KBM-7 (cell line): ENCODE data around the gene JMJD7.
A peak's percentile ranks its signal among the peaks of the same experiment; 100 is the strongest.

ENCODE experiments used
- DNase-seq: peaks from one replicate; pipeline ENCODE4 v3.0.0-alpha.2; 2015
- in situ Hi-C: fragments of 300-500 bp; cut with MboI; formaldehyde crosslinking; loops from 2 replicates; pipeline ENCODE4 v1.14.3; 2020; ENCODE audit warnings: low sequenced_read_pairs, low pct_unique_long_range_greater_than_20kb, mixed read lengths

JMJD7 gene

DNA sequence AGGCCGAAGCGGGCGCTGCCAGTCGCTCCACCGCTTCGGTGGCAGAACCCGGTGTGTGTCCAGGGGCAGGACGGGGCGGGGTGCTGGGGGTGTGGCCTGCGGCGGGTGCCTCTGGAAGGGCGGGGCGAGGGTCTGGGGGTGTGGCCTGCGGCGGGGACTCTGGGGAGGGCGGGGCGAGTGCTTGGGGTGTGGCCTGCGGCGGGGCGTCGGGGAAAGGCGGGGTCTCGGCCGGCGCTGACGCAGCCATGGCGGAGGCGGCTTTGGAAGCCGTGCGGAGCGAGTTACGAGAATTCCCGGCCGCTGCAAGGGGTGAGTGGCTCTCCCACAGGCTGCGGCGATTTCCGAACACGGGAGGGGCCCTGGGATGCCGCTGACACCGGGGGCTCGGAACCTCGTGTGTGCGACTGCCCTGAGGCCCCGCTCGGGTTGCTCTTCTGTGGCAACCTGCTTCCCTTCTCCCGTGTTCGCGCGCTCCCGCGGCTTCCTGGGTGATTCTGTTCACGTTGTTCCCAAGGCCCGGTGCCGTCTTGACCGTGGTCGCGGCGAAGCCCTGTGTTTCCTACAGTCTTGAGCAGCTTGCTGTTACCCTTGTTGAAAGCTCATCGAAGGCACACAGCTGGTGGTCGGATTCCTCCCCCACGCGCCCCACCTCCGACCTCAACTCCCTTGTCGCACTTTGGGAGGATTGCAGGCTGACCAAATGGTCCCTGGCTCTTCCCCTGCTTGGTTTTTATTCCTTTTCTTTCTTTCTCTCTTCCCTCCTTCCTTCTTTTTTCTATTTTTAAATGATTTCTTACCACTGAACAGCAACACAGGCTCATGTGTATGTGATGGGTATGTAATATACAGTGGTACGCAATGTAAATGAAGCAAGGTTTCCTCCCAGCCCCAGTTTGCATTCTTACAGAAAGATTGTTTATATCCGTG is at the start of gene JMJD7:
TSS of gene JMJD7 (plus strand) at position 213 of the 927 bp plus-strand sequence. CDS start at position 246, 33 bp downstream.
- in situ Hi-C loops = no loop called here
- peak; percentile 69 for DNase-seq

DNA sequence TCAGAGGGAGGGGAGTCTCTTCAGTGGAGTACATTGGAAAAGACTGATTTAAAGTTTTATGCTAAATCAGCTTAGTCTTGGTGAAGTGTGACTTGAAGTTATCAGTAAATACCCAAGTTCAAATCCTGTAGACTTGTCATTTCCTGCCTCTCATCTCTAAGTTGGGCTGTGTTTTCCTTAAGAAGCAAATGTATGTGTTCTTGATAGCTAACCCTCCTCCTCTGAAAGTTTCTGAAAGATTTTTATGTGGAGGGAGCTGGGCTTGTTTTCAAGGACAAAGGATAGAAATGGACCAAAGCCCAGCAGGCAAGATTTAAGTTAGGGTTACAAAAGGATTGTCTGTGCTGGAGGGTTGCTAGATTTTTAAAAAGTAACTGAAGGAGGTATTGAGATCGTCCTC is 49.4 kb upstream of the JMJD7 start:
- no peak for DNase-seq
- in situ Hi-C loops = no loop called here

DNA sequence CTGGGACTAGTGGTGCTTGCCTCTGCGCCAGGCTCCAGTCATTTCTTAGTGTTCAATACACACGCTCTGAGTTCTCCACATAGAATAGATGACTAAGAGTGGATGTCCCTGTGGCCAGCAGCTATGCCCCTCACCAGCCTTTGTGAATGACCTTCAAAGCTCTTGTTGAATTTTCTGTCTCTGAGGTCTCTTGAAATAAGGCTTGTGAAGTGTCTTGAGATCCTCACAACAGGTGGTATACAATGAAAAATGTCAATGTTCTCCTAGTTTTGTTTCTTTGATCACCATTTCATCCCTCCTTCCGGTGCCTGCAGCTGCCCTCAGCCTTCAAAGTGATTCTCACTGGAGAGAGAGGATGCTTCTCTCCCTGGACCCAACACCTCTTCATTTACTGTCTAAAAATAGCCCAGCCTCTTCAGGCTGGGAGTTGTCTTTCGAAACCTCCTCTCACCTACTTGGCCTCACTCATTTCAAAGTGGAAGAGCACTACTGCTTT is 48.2 kb upstream of the JMJD7 start:
- no peak for DNase-seq
- in situ Hi-C loops = no loop called here

DNA sequence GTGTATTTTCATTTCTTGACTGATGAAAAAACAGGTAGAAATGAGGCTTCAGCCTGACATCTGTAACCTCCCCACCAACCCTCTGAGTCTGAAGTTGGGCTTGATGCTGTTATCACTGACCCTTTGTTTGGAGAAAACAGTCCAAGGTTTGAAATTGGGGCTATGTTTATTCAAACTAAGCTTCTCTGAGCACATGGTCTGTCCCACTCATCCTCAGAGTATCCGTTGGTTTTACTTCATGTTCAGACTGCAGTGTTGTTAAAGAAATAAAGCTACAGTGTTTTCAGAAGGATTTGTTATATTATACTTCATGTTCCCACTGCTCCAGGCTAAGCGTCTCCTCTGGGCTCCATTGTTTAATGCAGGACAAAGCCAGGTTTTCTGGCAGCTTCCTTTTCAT is 47.6 kb upstream of the JMJD7 start:
- in situ Hi-C loops = no loop called here
- DNase-seq = no peak

DNA sequence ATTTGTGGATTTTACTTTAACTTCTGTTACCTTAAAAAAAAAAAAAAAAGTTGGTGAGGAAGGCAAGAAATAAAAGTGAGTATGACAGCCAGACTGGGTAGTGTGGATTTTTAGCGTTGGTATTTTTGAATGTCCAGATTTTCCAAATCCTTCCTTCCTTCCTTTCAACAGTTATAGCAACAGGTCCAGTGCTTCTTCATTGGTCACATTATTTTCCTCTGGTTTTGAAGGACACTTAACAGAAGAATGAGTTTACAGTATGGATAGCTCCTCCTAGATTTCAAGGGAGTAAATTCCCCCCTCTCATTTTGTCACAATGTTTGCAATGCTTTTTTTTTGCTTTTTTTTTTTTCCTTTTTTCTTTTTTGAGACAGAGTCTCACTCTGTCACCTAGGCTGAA is 47.2 kb upstream of the JMJD7 start:
- in situ Hi-C loops = no loop called here
- DNase-seq = no peak

DNA sequence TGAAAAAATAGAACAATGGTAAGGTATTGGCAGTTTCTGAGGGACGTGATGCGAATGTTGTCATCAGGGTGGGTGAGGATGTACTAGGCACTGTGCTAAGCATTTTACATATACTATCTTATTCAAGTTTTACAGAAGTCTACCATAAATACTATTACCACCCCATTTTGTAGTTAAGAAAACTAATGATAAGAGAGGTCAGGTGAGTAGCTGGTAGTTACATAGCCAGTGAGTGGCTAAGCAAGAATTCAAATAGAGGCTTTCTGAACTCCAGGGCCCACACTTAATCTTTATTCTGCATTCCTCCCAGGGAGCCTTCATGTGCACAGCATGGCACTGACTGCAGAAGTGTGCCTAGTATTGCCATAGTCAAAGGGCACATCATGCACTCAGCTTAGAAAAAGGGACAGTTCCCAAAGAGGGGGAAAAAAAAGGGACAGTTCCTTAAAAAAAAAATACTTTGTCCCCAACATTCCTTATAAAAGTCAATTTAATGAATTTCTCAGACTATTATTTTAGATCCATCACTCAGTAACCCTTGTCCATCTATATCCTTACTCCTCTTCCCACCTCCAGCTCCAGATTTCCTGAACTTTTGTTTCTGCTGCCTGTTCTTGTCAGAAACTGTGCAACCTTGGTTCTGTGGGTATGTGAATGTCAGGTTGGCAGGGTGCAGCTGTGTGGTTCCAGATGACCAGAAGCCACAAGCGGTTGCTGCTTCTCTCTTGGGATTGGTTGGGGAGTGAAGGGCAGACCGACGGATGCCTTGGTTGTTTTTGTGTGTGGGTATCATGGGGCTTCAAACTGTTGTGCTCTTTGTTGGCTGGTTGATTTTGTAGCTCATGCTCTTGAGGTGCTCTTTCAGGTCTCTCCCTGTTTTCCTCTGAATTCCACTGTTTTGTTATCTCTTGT is 45.3 kb upstream of the JMJD7 start:
- DNase-seq = no peak
- in situ Hi-C loops = no loop called here

DNA sequence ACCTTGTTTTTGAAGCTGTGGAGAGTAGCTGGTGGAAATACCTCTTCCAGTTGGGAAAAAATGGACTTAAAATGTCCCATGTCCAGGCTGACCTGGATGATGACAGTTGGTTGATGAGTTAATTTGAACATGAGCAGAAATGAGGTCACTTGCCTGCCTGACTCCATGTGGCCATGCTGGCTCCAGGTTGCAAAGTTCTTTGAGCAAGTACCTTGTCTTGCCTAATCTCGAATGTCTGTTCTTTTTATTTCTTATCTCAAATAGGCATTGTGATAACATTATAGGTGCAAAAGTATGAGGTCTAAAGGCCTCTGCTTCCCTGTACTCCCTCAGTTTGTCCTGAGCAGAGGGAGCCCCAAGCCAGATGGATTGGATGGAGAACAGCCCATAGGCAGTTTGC is 44.6 kb upstream of the JMJD7 start:
- DNase-seq = no peak
- in situ Hi-C loops = no loop called here

DNA sequence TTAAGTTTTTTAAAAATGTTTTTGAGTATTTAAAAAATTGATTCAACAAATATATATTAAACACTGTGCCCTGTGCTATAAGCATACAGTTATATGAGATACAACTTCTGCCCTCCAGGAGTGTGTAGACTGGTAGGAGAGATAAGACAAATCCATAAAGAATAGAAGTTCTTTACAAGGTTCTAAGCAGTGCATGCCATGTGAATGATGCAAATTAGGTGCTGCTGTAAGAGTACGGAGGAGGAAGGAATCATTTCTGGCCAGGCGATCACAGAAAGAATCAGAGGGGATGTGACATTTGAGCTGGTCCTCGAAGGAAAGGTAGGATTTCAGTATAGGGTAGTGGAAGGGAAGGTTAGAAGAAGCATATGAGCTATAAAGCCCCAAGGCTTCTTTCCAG is 39.6 kb upstream of the JMJD7 start:
- in situ Hi-C loops = no loop called here
- DNase-seq = no peak

DNA sequence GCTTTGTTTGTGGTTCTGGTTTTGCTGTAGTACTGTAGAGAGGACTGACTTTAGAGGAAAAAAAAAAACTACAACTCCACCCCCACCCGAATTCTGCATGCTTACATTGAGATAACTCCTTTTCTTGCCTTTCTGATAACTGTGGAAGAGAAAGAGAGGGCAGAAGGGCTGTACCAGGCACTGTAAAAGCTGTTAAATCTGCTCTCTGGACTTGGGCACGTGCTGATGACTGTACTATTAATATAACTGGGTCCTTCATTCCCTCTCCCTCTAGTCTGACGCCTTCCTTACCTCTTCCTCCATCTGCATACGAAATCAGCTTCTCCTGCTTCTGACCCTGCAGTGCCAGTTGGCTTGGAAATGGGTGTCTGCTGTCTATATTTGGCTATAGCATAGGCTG is 38.7 kb upstream of the JMJD7 start:
- no peak for DNase-seq
- in situ Hi-C loops = no loop called here

DNA sequence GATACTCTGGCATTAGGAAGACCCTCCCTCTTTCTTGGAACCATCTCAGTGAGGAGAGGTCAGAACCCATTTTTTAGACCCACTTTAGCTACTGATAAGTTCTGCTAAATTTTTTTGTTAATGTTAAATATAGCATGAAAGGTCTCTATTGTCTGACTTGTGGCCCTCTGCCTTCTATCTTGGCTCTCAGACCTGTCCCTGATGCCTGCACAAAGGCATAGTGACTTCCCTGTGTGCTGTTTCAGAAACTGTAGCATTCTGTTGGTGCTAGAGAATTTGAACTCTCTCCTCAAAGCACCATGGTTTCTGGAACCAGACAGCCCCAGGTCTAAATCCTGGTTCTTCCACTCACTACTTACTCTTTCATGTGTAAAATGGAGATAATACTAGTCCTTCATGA is 38.2 kb upstream of the JMJD7 start:
- DNase-seq = no peak
- in situ Hi-C loops = no loop called here

DNA sequence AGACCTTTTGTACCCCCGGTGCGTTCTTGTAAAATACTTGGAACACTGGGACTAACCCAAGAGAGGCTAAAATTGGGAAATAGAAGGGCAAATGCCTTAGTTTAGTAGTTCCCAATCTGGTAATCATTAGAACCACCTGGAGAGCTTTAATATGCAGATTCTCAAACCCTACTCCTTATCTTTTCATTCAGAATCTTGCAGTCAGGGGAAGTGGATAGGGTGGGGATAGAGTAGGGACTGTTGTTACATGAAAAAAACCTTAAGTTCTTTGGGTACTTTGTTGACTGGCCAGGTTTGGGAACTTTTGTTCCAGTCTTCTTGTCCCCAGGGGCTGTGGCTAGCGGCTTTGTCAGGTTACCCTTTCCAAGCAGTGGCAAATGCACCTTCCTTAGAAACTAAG is 37.7 kb upstream of the JMJD7 start:
- no peak for DNase-seq
- in situ Hi-C loops = no loop called here

DNA sequence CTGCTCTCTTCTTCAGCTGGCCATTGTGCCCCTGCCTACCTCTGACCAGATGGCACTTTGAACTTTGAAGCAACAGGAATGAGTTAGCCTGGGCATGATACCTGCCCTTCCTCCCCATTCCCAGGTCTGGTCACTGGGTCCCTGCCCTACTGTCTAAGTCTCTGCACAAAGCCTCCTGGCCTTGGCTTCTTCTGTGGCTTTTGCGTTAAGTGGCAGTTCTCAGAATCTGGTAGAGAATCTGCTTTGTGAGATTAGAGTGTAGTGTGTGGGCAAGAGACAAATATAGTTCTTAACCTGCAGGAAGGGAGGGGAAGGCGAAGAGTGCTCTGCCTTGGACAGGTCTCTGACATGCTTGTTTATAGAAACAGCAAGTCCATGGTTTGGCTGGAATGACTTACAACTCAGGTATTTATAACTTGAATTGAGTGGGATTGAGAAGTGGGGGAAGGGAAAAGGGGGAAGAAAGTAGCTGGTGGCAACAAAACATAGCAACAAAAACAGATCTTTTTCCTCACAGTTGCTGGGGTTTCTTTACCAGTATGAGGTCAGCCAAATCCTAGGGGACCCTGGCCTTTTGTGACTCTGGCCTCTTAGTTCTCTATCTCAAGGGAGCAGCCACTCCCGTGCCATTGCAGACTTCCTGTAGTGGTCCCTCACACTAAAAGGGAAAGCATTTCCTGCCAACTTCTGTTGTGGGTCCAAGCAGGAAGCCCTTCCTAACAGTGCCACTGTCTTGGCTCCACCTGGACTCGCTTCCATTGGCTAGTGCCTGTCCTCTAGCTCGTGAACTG is 36.9 kb upstream of the JMJD7 start:
- DNase-seq = peak; percentile 94
- in situ Hi-C loops = no loop called here

DNA sequence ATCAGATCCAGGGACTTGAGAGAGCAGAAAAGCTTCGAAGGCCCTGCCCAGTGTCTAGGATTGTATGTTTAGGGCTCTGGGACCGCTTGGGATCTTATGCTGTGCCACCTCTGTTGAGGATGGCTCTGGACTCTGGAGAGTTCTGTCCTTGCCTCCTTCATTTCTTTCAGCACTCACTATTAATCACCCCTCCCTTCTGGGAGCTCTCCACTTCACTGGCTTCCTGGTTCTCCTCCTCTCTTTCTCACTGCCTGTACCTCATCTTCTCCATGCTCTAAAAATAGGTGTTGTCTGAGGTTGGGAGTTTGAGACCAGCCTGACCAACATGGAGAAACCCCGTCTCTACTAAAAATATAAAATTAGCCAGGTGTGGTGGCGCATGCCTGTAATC is 36.4 kb upstream of the JMJD7 start:
- in situ Hi-C loops = no loop called here
- DNase-seq = no peak

DNA sequence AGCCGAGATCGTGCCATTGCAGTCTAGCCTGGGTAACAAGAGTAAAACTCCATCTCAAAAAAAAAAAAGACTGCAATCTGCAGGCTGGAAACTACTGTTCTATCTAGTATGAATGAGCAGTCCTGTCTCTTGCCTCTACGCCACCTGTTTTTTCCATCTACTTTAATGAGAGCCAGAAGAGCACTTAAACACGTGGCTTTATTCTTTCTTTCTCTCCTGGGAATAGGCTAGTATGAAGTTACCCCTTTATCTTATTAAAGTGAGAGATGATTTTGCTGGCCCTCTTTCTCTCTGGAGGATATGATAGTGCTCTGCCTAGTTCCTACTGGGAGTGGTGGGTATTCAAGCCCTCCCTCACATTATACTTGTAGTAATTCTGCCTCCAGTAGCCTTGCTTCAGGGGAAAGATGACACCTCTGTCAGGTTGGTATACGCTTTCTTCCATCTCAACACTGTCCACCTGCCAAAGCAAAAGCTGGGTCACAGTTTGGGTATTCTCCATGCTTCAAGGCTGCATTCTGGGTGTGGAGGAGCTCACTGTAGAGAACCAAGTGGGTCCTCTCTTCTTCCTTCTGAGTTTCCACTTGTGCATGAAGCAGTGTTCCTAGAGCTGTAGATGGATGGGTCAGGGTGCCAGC is 35.8 kb upstream of the JMJD7 start:
- in situ Hi-C loops = no loop called here
- no peak for DNase-seq

DNA sequence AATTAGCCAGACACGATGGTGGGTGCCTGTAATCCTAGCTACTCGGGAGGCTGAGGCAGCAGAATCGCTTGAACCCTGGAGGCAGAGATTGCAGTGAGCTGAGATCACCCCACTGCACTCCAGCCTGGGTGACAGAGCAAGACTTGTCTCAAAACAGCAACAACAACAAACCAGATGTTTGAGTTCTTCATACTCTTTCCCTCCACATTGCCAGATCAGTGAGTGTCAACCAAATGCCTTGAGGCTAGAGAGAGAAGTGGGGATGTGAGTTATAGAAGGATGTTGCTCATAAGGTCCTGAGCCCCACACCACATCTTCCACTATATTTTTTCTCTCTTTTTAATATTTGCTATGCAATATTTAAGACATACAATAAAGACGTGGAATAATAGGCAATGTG is 33.8 kb upstream of the JMJD7 start:
- in situ Hi-C loops = no loop called here
- no peak for DNase-seq

DNA sequence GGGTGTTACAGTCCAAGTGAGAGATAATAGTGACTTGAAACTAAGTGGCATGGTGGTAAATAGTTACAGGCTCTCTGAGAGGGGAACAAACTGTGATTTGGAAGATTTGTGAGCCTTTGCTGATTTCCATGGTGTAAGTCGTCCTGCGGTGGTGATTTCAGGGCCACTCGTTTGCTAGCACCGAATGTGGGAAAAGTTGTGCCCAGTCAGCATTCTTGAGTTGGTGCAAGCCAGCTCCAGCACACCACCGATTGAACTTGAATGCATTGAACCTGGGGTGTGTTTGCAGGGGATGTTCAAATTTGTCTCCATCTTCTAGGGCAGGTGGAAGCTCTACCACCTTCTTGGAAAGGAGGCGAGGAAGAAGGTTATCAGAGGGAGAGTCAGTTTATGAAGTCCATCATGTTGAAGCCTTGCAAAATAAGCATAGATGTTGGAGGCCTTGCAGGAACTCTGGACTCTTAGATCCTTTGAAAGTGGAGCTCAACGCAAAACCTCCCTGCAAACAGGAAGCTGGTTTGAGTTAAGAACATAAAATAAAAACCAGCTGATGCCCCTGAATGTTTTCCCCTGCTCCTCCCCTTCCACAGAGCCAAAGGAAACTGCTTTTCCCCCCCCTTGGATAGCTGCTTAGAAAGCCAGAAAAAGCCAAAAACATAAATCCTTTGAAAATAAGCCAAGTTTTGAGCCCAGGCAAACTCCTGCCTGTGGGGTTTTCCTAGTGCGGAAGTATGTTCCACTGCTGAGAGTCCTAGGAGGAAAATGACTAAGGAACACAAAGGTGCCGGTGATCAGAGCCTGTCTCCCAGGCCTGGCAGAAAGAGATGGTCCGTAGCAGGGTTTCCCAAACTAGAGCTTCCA is 31.7 kb upstream of the JMJD7 start:
- DNase-seq = no peak

DNA sequence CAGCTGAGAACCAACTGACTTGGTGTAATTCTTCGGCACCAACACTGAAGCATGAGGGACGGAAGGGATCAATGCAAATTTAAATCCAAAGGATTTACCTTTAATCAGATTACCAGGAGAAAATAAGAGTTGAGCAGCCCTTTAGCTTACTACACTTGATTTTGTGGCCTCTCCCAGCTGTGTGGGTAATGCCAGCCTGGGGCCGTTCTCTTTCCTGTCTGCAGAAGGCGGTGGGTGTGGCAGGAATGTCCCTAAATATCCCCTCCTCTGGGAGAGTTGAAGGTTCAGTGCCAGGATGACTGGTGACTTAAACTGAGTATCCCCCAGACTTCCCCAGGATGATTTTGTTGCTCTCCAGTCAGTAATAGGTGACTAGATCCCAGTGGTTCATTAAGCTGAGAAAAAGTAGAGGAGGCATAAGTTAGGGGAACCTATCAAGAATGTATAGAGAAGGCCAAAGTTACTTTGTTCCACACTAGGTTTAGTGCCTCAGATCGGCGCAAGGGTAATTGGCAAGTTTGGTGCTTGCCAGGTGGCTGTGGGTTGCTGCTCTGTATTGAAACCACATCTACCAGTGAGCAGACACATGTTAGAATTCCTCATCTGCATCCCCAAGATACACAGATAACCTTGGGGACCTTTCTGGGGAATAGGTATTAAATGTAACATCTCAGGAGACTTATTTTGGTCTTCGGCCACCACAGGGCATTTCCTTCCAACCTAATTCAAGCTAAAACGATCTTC is 30.5 kb upstream of the JMJD7 start:
- DNase-seq = no peak
- in situ Hi-C loops = no loop called here

More for the DNA sequence above, 31.7 kb upstream of the JMJD7 start:
- in situ Hi-C loops = no loop called here
